ENCODE data around the gene NUMA1.

The NUMA1 gene

GRCh38 chr11:72069787-72070251 is 10.5 kb downstream of the NUMA1 start:
- in situ Hi-C loops (cut with MboI; ENCODE audit: low sequenced_read_pairs): no loop called here

- in situ Hi-C loops (cut with MboI; ENCODE audit: low sequenced_read_pairs): no loop called here
Observed at GRCh38 chr11:72069200-72069599, 11.1 kb downstream of the NUMA1 start.

- in situ Hi-C loops (cut with MboI; ENCODE audit: low sequenced_read_pairs): no loop called here
Observed at GRCh38 chr11:72067676-72068075, 12.7 kb downstream of the NUMA1 start.

GRCh38 chr11:72067266-72067665 is 13.1 kb downstream of the NUMA1 start:
- in situ Hi-C loops (cut with MboI; ENCODE audit: low sequenced_read_pairs): no loop called here

- in situ Hi-C loops (cut with MboI; ENCODE audit: low sequenced_read_pairs): no loop called here
Observed at GRCh38 chr11:72066855-72067254, 13.5 kb downstream of the NUMA1 start.

GRCh38 chr11:72061739-72062396 is 18.5 kb downstream of the NUMA1 start:
- in situ Hi-C loops (cut with MboI; ENCODE audit: low sequenced_read_pairs): no loop called here

GRCh38 chr11:72058416-72059034 is 21.8 kb downstream of the NUMA1 start:
- in situ Hi-C loops (cut with MboI; ENCODE audit: low sequenced_read_pairs): no loop called here

GRCh38 chr11:72048766-72049460 is 31.4 kb downstream of the NUMA1 start:
- in situ Hi-C loops (cut with MboI; ENCODE audit: low sequenced_read_pairs): loop anchor here (25.0 kb wide), 1 partner anchor 388 kb away; the partner anchor contains the start of gene CLPB

GRCh38 chr11:72045849-72046248 is 34.5 kb downstream of the NUMA1 start:
- in situ Hi-C loops (cut with MboI; ENCODE audit: low sequenced_read_pairs): loop anchor here (25.0 kb wide), 1 partner anchor 391 kb away; the partner anchor contains the start of gene CLPB

GRCh38 chr11:72042064-72042745 is 38.1 kb downstream of the NUMA1 start:
- in situ Hi-C loops (cut with MboI; ENCODE audit: low sequenced_read_pairs): loop anchor here (25.0 kb wide), 1 partner anchor 395 kb away; the partner anchor contains the start of gene CLPB

- in situ Hi-C loops (cut with MboI; ENCODE audit: low sequenced_read_pairs): loop anchor here (25.0 kb wide), 1 partner anchor 396 kb away; the partner anchor contains the start of gene CLPB
Observed at GRCh38 chr11:72041364-72042063, 38.8 kb downstream of the NUMA1 start.

- in situ Hi-C loops (cut with MboI; ENCODE audit: low sequenced_read_pairs): loop anchor here (25.0 kb wide), 1 partner anchor 397 kb away; the partner anchor contains the start of gene CLPB
Observed at GRCh38 chr11:72040491-72041363, 39.6 kb downstream of the NUMA1 start.

- in situ Hi-C loops (cut with MboI; ENCODE audit: low sequenced_read_pairs): loop anchor here (25.0 kb wide), 1 partner anchor 397 kb away; the partner anchor contains the start of gene CLPB
Observed at GRCh38 chr11:72039856-72040401, 40.4 kb downstream of the NUMA1 start.

- in situ Hi-C loops (cut with MboI; ENCODE audit: low sequenced_read_pairs): loop anchor here (25.0 kb wide), 1 partner anchor 398 kb away; the partner anchor contains the start of gene CLPB
Observed at GRCh38 chr11:72039031-72039855, 41.1 kb downstream of the NUMA1 start.

- in situ Hi-C loops (cut with MboI; ENCODE audit: low sequenced_read_pairs): loop anchor here (25.0 kb wide), 1 partner anchor 399 kb away; the partner anchor contains the start of gene CLPB
Observed at GRCh38 chr11:72038491-72038890, 41.9 kb downstream of the NUMA1 start.

- in situ Hi-C loops (cut with MboI; ENCODE audit: low sequenced_read_pairs): loop anchor here (25.0 kb wide), 1 partner anchor 400 kb away; the partner anchor contains the start of gene CLPB
Observed at GRCh38 chr11:72037554-72038311, 42.6 kb downstream of the NUMA1 start.

GRCh38 chr11:72036687-72037086 is 43.7 kb downstream of the NUMA1 start:
- in situ Hi-C loops (cut with MboI; ENCODE audit: low sequenced_read_pairs): loop anchor here (25.0 kb wide), 1 partner anchor 401 kb away; the partner anchor contains the start of gene CLPB

All from HL-60/S4 treated with phorbol 12-myristate 13-acetate at 8.2 ng/mL for 4 days and 3 days (cell line).